Neural crest cell (in vitro differentiated cells): ENCODE measurements around the gene SNPH. TPM values are rescaled to one million over a fixed set of nuclear protein-coding genes. Genes with fewer than 3 reads are reported as not detected.

ENCODE experiments used
- DNase-seq: peaks from one replicate; pipeline ENCODE4 v3.0.0; 2021; ENCODE audit warnings: low read depth, mixed read lengths, low spot score
- H3K27ac Mint-ChIP-seq: one replicate; pipeline ENCODE4 v1.8.0; 2021; ENCODE audit warnings: mild to moderate bottlenecking, mixed read lengths; ENCODE audit not compliant: unreplicated experiment
- H3K27me3 Mint-ChIP-seq: 2 replicates; pipeline ENCODE4 v1.8.0; 2021; ENCODE audit warnings: low read depth, mild to moderate bottlenecking, mixed read lengths
- H3K36me3 Mint-ChIP-seq: 2 replicates; pipeline ENCODE4 v1.8.0; 2021; ENCODE audit warnings: low read depth, mild to moderate bottlenecking, mixed read lengths
- H3K4me1 Mint-ChIP-seq: 2 replicates; pipeline ENCODE4 v1.8.0; 2021; ENCODE audit warnings: mixed read lengths
- H3K4me3 Mint-ChIP-seq: one replicate; pipeline ENCODE4 v1.8.0; 2021; ENCODE audit warnings: mild to moderate bottlenecking, mixed read lengths
- H3K9me3 Mint-ChIP-seq: 2 replicates; pipeline ENCODE4 v1.8.0; 2021; ENCODE audit warnings: mixed read lengths
- CTCF ChIP-seq: fragments of 200-600 bp; sonication (generic); conservative IDR thresholded peaks from 2 replicates; pipeline ENCODE4 v1.5.0; 2021; ENCODE audit warnings: antibody characterized with exemption, mild to moderate bottlenecking
- total RNA-seq: library from RNA; stranded (reverse); gene quantifications from 2 replicates; pipeline ENCODE4 v1.2.1, GENCODE V29; 2021

The SNPH gene
- total RNA-seq, 1 donor from 2014 or later: 3.3 TPM

DNA sequence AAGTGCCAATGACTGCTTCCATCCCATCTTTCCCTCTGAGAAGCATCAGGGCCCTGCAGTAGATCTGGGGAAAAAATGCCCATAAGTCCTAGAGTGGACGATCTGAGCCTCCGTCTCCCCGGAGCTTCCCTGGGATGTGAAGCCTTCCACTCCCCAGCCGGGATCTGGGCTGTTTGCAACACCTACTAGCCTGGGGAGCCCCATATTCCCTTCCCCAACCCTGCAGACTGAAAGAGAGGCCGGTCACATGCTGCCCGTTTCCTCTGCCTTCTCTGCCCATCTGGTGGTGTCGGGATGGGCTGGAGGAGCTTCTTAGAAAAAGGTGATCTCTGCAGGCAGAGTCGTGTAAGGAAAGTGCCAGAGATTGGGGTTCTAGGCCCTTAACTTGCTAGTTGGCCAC lies 1.1 kb downstream of the SNPH start:
- no peaks in the 10 kb centered on the region for H3K36me3 Mint-ChIP-seq
- no peak overlapping the region for H3K27ac Mint-ChIP-seq
- H3K4me1 Mint-ChIP-seq: peaks cover 16% of the 10 kb centered on the region
- peak overlapping the region; percentile 86 for H3K4me3 Mint-ChIP-seq
- peaks cover 15% of the 10 kb centered on the region for H3K27me3 Mint-ChIP-seq
- no peak for TF ChIP-seq CTCF
- peaks cover 2% of the 10 kb centered on the region for H3K9me3 Mint-ChIP-seq
- no peak for DNase-seq

DNA sequence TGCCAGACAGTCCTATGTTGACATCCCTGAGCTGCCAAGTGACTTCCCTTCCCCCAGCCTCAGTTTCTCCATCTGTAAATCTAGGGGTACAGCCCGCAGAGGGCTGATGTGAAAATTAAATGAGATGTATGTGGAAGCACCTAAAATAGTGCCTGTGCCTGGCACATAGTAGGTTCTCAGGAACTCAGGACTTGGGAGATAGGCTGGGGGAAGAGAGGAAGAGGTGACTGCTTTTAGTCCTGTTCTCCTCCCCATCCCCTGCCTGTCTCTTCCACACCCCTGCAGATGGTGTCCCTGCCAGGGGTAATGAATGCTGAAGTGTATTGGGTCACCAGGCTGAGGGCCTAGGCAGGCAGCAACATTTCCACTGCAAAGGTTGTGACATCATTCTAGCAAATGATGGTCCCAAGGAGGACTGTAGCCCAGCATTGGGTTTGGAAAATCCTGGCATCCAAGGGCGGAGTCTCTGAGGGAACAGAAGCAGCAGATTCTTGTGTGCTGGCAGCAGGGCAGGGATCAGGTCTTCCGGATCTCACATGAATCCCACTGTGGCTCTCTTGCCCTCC lies 1.8 kb downstream of the SNPH start:
- TF ChIP-seq CTCF: no peak
- H3K9me3 Mint-ChIP-seq: no peaks in the 10 kb centered on the region
- H3K4me3 Mint-ChIP-seq: peak overlapping the region; percentile 86
- no peak overlapping the region for H3K27ac Mint-ChIP-seq
- H3K36me3 Mint-ChIP-seq: no peaks in the 10 kb centered on the region
- DNase-seq: no peak
- peaks cover 16% of the 10 kb centered on the region for H3K4me1 Mint-ChIP-seq
- H3K27me3 Mint-ChIP-seq: peaks cover 10% of the 10 kb centered on the region

DNA sequence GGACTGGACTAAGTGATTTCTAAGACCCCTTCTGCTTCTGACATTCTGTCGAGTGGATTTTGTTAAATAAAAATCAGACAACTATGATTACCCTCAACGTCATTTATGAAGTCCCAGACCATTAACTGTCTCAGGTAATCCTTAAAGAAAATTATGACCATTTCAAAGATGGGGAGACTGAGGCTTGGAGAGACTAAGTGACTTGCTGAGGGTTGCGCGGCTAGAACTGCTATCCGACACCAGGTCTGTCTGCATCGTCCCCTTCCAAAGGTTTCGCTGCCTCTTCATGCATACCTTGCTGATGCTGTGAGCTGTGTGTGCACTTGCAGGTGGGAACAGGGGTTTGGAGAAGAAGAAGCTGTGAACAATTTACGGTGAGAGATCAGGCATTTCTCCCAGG lies 3.1 kb downstream of the SNPH start:
- Mint-ChIP-seq H3K9me3 (no peaks in the 10 kb centered on the region), H3K4me1 (peaks cover 16% of the 10 kb centered on the region), H3K27me3 (peaks cover 6% of the 10 kb centered on the region), H3K27ac (no peak overlapping the region), H3K36me3 (no peaks in the 10 kb centered on the region), H3K4me3 (no peak overlapping the region)
- no peak for TF ChIP-seq CTCF
- no peak for DNase-seq

DNA sequence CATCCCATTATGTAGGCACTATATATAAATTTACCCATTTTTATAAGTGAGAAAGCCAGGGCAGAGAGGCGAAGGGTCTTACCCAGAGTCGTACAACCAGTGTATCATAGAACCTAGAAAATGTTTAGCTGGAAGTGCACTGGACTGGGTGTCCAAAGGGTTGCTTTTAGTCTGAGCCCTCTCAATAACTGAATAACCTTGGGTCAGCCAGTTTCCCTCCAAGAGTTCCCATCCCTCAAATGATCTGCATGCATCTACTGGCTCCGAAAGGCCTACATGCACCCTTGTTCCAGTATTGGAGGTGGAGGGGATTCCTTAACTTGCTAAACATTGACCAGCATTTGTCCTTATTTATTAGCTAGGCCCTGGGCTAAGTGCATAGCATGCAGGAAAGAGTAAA lies 3.8 kb downstream of the SNPH start:
- H3K27ac Mint-ChIP-seq: no peak overlapping the region
- H3K9me3 Mint-ChIP-seq: no peaks in the 10 kb centered on the region
- H3K4me3 Mint-ChIP-seq: no peak overlapping the region
- H3K4me1 Mint-ChIP-seq: peaks cover 16% of the 10 kb centered on the region
- no peaks in the 10 kb centered on the region for H3K36me3 Mint-ChIP-seq
- H3K27me3 Mint-ChIP-seq: peaks cover 6% of the 10 kb centered on the region
- DNase-seq: no peak
- no peak for TF ChIP-seq CTCF

GRCh38 chr20:1272368-1273100 lies 6.4 kb downstream of the SNPH start:
- no peak for DNase-seq
- no peak for TF ChIP-seq CTCF
- H3K4me1 Mint-ChIP-seq: no peaks in the 10 kb centered on the region
- no peak overlapping the region for H3K4me3 Mint-ChIP-seq
- H3K36me3 Mint-ChIP-seq: no peaks in the 10 kb centered on the region
- H3K27me3 Mint-ChIP-seq: no peaks in the 10 kb centered on the region
- peak overlapping the region; percentile 23 for H3K27ac Mint-ChIP-seq
- no peaks in the 10 kb centered on the region for H3K9me3 Mint-ChIP-seq
